GM19025 (cell line): ENCODE measurements around the gene CRACR2A.

Source experiments
- ATAC-seq: cut with Tn5 transposase; IDR thresholded peaks from one replicate; pipeline ENCODE4 v1.9.1; 2021; ENCODE audit warnings: mild to moderate bottlenecking, low read depth, moderate library complexity; ENCODE audit not compliant: unreplicated experiment

The CRACR2A gene

DNA sequence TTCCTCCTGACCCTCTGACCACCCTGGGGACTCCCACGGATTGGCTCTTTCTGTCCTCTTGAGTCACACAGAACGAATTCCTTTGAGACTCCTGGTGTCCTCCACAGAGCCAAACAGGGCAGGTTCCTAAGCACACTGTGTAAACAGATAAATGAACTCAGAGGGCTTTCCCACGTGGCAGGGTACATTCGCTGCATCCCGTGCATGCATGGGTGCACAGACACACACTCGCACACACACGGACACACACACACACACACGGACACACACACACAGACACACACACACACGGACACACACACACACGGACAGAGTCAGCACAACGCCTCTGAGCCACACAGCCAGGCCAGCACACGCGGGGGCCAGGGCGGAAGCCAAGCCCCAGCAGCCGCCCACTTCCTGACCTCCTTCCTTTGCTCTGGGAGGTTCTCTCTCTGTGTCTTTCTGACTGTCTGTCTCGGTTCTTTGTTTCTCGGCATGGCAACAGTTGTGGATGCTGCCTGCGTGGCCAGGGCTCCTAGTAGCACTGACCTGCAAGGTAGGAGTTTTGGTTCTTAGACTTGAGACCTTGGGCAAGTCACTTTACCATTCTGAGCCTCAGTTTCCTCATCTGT is 706 bp downstream of the CRACR2A start:
- ATAC-seq: peak; percentile 53

DNA sequence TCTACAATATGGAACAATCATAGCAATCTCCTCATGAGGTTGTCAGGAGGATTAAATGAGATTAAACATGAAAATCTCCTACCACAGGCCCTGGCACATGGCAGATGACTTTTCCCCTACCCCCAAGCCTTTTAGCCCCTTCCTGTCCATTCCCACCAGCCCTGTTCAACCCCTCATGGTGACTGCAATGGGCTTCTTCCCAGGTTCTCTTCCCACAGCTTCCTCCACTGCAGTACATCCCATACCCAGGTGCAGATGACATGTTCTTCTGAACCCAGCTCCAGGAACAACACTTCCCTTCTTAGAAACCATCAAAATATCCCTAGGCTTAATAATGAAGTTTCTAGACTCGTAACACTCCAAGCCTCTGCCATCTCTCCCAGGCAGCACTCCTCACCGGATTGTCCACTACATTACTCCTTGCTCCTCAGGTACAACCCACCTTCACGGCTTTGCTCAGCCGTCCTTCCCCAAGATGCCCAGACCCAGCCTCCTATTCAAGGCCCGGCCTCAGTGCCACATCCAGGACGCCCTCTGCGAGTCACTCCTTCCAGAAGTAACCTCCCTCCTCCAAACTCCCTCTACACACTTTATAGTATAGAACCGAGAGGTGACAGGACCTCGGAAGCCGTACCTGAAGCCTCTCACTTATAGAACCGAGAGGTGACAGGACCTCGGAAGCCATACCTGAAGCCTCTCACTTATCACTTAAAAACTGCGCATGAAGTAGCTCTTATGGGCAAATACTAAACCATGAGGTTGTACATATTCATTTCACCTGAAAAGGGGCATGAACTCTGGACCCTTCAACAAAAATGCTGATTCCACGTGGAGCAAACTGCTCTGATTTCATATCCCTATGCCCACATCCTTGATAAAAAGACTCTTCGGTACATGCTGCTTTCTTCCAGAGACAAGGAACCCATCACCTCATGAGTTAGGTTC is 1.5 kb downstream of the CRACR2A start:
- no peak for ATAC-seq

- ATAC-seq: no peak
Observed at GRCh38 chr12:3750616-3751015, 2.3 kb downstream of the CRACR2A start.

DNA sequence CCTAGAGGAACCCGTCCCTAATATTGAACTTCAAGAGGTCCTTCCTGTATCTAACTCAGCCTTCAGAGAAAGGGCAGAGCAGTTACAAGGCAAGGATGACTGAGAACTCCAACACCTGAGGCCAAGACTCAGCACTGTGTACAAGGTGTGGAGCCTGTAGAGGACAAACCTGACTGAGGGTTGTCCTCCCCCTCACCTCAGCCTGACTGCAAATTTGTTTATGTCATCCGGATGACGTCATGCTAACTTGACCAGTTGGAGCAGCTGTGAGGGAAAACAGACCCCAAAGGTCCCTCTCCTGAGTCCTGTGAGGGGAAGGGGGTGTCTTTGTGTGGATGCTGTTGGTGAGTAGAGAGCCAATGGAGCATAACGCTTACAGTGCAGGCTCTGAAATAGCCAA is 4.3 kb downstream of the CRACR2A start:
- ATAC-seq: no peak

GRCh38 chr12:3747976-3748619 is 4.8 kb downstream of the CRACR2A start:
- no peak for ATAC-seq

DNA sequence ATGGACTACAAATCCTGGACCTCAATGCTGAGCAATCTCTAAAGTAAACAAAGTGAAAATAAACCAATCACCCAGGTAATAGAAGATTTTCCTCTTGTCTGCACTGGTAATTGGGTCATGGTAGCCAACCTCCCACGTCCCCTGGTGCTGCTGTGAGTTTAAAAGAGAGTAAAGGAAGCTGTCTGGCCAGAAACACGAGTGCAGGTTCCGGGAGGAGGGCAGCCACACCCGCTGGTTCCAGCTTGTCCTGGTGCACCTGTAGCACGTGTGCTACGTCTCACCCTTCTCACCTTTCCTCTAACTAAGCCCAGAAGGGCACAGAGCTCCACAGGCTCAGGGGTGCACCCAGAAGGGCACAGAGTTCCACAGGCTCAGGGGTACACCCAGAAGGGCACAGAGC is 5.4 kb downstream of the CRACR2A start:
- no peak for ATAC-seq

GRCh38 chr12:3746758-3747157 is 6.2 kb downstream of the CRACR2A start:
- no peak for ATAC-seq

GRCh38 chr12:3745152-3745551 is 7.8 kb downstream of the CRACR2A start:
- no peak for ATAC-seq

GRCh38 chr12:3744229-3744901 is 8.5 kb downstream of the CRACR2A start:
- no peak for ATAC-seq

- no peak for ATAC-seq
Observed at GRCh38 chr12:3743803-3744202, 9.1 kb downstream of the CRACR2A start.

DNA sequence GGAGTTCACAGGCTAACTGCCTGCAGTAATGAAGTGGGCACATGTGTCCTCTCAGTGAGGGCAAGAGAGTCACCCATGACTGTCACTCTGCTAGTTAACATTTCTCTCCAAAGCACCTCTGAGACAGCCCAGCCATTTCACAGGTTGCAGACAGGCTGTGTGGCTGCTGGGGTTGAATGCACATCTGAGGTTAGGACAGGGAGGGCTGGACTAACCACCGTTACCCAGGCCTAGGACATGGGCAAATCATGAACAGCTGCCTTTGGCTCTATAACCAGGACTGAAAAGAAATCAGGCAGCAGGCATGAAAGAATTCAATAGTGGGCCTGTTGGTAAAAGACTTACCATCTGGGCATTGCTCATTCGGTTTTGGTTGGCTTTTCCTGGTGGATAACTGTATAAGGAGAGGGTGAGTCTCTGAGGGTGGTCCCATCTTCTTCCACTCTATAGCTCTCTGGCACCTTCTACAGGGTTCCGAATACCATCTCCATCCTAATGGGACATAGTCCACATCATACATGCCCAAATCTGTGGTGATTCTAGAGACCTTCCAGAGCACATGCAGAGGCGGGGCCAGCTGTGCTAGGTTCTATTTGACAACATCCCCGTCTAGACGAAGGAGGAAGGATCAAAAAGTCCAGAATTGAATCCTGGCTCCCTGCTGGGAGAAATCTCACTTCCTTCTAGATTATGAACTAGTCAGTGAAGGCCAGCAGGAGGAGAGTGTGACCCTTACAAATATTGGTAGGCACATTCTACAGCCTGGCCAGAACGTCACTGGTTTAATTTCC is 10.8 kb downstream of the CRACR2A start:
- ATAC-seq: no peak

- ATAC-seq: no peak
Observed at GRCh38 chr12:3740480-3741231, 12.3 kb downstream of the CRACR2A start.

- ATAC-seq: no peak
Observed at GRCh38 chr12:3735432-3735831, 17.5 kb downstream of the CRACR2A start.

DNA sequence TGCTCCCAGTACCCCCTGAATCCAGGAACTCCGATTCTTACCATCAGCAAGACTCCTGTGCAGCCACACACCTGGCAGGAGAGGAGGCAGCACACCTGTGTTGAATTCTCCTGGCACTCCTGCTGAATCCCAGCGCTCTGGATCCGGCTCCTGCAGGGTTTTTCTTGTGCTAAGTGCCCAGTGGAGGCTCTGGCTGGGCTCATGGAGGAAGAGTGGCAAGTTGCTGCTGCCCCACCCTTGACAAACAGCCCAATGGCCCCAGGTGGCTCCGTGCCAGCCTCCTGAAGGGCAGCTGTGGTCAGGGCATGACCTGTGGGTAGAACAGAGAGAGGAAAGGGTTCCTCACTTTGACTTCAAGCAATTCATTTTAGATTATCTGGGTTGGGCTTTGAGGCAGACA is 20.0 kb downstream of the CRACR2A start:
- ATAC-seq: no peak

DNA sequence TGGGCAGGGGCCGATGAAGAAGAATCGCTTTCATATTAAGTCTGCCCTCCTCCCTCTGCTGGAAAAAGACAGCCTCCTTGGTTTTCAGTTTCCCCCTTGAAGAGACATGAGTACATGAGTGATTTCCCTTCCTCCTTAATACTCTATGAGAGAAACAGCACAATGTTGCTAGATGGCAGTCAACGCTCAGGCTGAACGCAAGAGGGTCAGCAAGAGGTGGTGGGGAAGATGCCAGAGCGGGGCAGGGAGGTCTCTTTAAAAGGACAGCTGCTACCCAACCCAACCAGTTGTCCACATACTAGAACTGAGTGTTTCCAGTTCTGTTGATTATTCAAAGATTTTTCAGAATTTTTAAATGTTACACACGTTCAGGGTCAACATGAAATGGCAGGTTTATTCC is 22.8 kb downstream of the CRACR2A start:
- ATAC-seq: no peak

GRCh38 chr12:3728686-3729085 is 24.2 kb downstream of the CRACR2A start:
- peak; percentile 13 for ATAC-seq

DNA sequence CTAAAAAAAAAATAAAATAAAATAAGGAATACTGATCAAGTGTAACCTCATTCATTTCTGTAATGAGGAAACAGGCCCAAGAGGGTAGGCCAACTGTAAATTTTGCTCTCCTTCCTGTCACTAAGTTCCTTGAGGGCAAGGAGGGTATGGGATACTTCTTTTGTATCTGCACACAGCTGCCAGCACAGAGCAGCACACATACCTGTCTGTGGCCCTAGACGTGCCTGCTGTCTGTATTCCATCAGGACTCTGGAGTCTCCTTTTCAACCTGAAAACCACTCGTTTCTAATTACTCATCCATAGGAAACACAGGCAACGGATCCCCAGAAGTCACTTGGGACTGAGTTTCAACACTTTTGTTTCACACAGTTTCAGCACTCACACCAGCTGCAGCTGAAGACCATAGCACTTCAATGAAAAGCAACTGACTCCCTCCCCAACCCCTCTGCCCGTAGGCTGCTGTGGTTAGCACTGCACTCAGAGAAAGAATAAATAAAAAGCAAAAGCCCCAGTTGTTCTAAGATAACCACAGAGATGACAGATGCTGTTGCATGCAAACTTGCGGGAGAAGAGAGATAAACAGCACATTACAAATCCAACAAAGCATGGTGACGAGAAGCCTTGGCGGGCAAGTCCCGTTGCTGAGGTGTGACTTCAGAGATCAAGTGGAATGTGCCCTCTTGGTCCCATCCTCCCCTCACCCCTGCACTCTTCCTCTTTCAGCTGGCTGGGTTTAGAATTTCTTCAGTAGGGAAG is 24.9 kb downstream of the CRACR2A start:
- ATAC-seq: peak; percentile 92

DNA sequence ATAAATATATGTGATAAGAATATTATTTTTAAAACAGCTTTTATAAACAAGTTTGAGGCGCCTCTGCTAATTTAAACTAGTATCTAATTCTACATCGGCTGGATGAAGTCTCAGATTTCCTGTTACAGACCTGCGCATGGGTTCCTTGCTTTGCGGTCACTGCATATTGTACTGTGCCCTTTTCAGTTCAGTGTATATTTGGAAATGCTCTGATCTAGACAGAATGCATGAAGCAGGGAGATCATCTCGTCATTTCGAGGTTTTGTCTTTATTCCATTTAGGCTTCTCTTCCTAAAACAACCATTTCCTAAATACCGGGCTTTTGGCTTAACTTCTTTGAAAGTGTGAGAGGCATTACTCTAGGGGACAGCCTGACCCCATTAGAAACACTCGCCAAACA is 25.6 kb downstream of the CRACR2A start:
- no peak for ATAC-seq

DNA sequence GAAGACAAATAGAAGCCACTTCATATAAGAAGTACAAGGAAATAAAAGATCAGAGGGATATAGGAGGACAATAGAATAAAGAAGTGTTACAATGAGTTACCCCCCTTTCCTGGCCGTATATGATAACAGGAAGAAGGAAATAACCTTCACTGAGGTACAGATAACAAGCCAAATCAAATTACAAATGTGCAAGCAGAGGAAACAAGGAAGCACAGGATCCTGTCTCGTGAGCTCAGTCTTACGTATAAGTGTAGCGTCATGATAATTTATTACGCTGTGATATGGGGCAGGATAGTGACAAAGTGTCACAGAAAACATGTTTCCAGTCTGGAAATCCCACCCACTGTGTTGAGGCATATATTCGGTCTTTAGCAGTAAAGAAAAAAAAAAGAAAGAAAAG is 26.5 kb downstream of the CRACR2A start:
- ATAC-seq: no peak
